Astrocyte (in vitro differentiated cells and primary cell): ENCODE results near the gene TMEM79. TPM values are rescaled to one million over a fixed set of nuclear protein-coding genes. Genes with fewer than 3 reads are reported as not detected.

Source experiments
- DNase-seq: peaks from one replicate; pipeline ENCODE4 v3.0.0-alpha.2; 2010; ENCODE audit warnings: low read depth
- FAIRE-seq: peaks from 2 replicates; lab custom pipeline; 2011; peaks lifted over from hg19 to GRCh38; lab: Jason Lieb, UNC
- H2AFZ ChIP-seq: 2 replicates; pipeline ENCODE4 v1.6.0; 2012; ENCODE audit warnings: low read depth, low read length, inconsistent platforms
- H3K27ac ChIP-seq: 2 replicates; pipeline ENCODE4 v1.5.1; 2011; ENCODE audit warnings: low read depth, low read length, inconsistent platforms
- H3K27me3 ChIP-seq: 2 replicates; pipeline ENCODE4 v1.6.0; 2011; ENCODE audit warnings: low read length, inconsistent platforms; ENCODE audit not compliant: insufficient read depth
- H3K36me3 ChIP-seq: 2 replicates; pipeline ENCODE4 v1.5.1; 2011; ENCODE audit warnings: low read length, inconsistent platforms; ENCODE audit not compliant: insufficient read depth
- H3K4me1 ChIP-seq: 2 replicates; pipeline ENCODE4 v1.5.1; 2011; ENCODE audit warnings: low read length, inconsistent platforms; ENCODE audit not compliant: insufficient read depth
- H3K4me2 ChIP-seq: 2 replicates; pipeline ENCODE4 v1.6.0; 2012; ENCODE audit warnings: low read length, inconsistent platforms
- H3K4me3 ChIP-seq: 2 replicates; pipeline ENCODE4 v1.5.1; 2011; ENCODE audit warnings: low read depth, mild to moderate bottlenecking, low read length, inconsistent platforms; ENCODE audit not compliant: insufficient read depth
- H3K79me2 ChIP-seq: 2 replicates; pipeline ENCODE4 v1.6.0; 2012; ENCODE audit warnings: mild to moderate bottlenecking, low read length, inconsistent platforms; ENCODE audit not compliant: insufficient read depth
- H3K9ac ChIP-seq: 2 replicates; pipeline ENCODE4 v1.6.0; 2012; ENCODE audit warnings: mild to moderate bottlenecking, low read length, inconsistent platforms
- H3K9me3 ChIP-seq: 2 replicates; pipeline ENCODE4 v1.5.1; 2012; ENCODE audit warnings: low read depth, mild to moderate bottlenecking, low read length, inconsistent platforms; ENCODE audit not compliant: insufficient read depth
- H4K20me1 ChIP-seq: 2 replicates; pipeline ENCODE4 v1.6.0; 2012; ENCODE audit warnings: low read length, inconsistent platforms; ENCODE audit not compliant: insufficient read depth
- H3K27ac Mint-ChIP-seq: one replicate; pipeline ENCODE4 v1.8.0; 2021; ENCODE audit warnings: mild to moderate bottlenecking, mixed read lengths; ENCODE audit not compliant: unreplicated experiment
- H3K27me3 Mint-ChIP-seq: one replicate; pipeline ENCODE4 v1.8.0; 2021; ENCODE audit warnings: low read depth, mixed read lengths; ENCODE audit not compliant: unreplicated experiment
- H3K36me3 Mint-ChIP-seq: one replicate; pipeline ENCODE4 v1.8.0; 2021; ENCODE audit warnings: low read depth, mixed read lengths; ENCODE audit not compliant: unreplicated experiment
- H3K4me1 Mint-ChIP-seq: one replicate; pipeline ENCODE4 v1.8.0; 2021; ENCODE audit warnings: low read depth, mixed read lengths; ENCODE audit not compliant: unreplicated experiment
- H3K4me3 Mint-ChIP-seq: one replicate; pipeline ENCODE4 v1.8.0; 2021; ENCODE audit warnings: mild to moderate bottlenecking, moderate library complexity, mixed read lengths; ENCODE audit not compliant: unreplicated experiment
- H3K9me3 Mint-ChIP-seq: one replicate; pipeline ENCODE4 v1.8.0; 2021; ENCODE audit warnings: mild to moderate bottlenecking, mixed read lengths; ENCODE audit not compliant: unreplicated experiment
- CTCF ChIP-seq: IDR thresholded peaks from 2 replicates; pipeline ENCODE4 v1.5.1; 2011; ENCODE audit warnings: low read depth, mild to moderate bottlenecking, inconsistent platforms, low read length, moderate library complexity; ENCODE audit not compliant: insufficient read depth
- EZH2 ChIP-seq: IDR thresholded peaks from 2 replicates; pipeline ENCODE4 v1.6.1; 2012; ENCODE audit warnings: mild to moderate bottlenecking, low read length, inconsistent platforms; ENCODE audit not compliant: insufficient read depth
- total RNA-seq: library from RNA; stranded (reverse); gene quantifications from 2 replicates; pipeline ENCODE4 v1.2.1, GENCODE V29; 2021

The TMEM79 gene
- total RNA-seq, 1 donor from 2014 or later, result 3.0 TPM

GRCh38 chr1:156241311-156241811 lies 42.8 kb upstream of the TMEM79 start:
- Histone ChIP-seq H3K79me2 (no peaks in the 10 kb centered on the region), H3K27me3 (peaks cover 2% of the 10 kb centered on the region), H2AFZ (no peak overlapping the region), H4K20me1 (peaks cover 3% of the 10 kb centered on the region), H3K4me3 (no peak overlapping the region), H3K36me3 (no peaks in the 10 kb centered on the region), H3K4me1 (peaks cover 23% of the 10 kb centered on the region), H3K9me3 (no peaks in the 10 kb centered on the region), H3K27ac (no peak overlapping the region), H3K4me2 (peak overlapping the region; percentile 57), H3K9ac (peak overlapping the region; percentile 45)
- peak; percentile 46 for DNase-seq
- Mint-ChIP-seq H3K27me3 (peaks cover 5% of the 10 kb centered on the region), H3K4me1 (no peaks in the 10 kb centered on the region), H3K36me3 (peaks cover 11% of the 10 kb centered on the region), H3K9me3 (no peaks in the 10 kb centered on the region), H3K4me3 (no peak overlapping the region), H3K27ac (no peak overlapping the region)
- TF ChIP-seq EZH2 (no peak), CTCF (no peak)
- no peak for FAIRE-seq

- Histone ChIP-seq H3K4me1 (peaks cover 23% of the 10 kb centered on the region), H3K79me2 (no peaks in the 10 kb centered on the region), H3K27me3 (peaks cover 2% of the 10 kb centered on the region), H3K4me3 (no peak within 1 kb of the TSS), H2AFZ (no peak within 1 kb of the TSS), H4K20me1 (peaks cover 3% of the 10 kb centered on the region), H3K9me3 (no peaks in the 10 kb centered on the region), H3K9ac (peak within 1 kb of the TSS; percentile 45), H3K27ac (no peak within 1 kb of the TSS), H3K4me2 (peak within 1 kb of the TSS; percentile 57), H3K36me3 (no peaks in the 10 kb centered on the region)
- TF ChIP-seq CTCF, result no peak
- TF ChIP-seq EZH2, result no peak
- H3K9me3 Mint-ChIP-seq, result no peaks in the 10 kb centered on the region
- no peak within 1 kb of the TSS for H3K27ac Mint-ChIP-seq
- H3K36me3 Mint-ChIP-seq, result peaks cover 7% of the 10 kb centered on the region
- H3K4me3 Mint-ChIP-seq, result no peak within 1 kb of the TSS
- H3K27me3 Mint-ChIP-seq, result peaks cover 5% of the 10 kb centered on the region
- FAIRE-seq (no peak), DNase-seq (no peak)
- no peaks in the 10 kb centered on the region for H3K4me1 Mint-ChIP-seq
Measured at GRCh38 chr1:156241926-156242325, 42.2 kb upstream of the TMEM79 start, which contains the start of gene BGLAP. BGLAP (plus strand) TSS chr1:156242184; CDS start chr1:156242232, 48 bp downstream.

GRCh38 chr1:156242738-156243137 lies 41.4 kb upstream of the TMEM79 start:
- Histone ChIP-seq H3K27me3 (peaks cover 2% of the 10 kb centered on the region), H3K4me3 (no peak overlapping the region), H3K9ac (no peak overlapping the region), H3K27ac (no peak overlapping the region), H3K4me2 (no peak overlapping the region), H4K20me1 (peaks cover 3% of the 10 kb centered on the region), H3K79me2 (no peaks in the 10 kb centered on the region), H3K36me3 (no peaks in the 10 kb centered on the region), H3K4me1 (peaks cover 24% of the 10 kb centered on the region), H3K9me3 (no peaks in the 10 kb centered on the region), H2AFZ (no peak overlapping the region)
- Mint-ChIP-seq H3K27ac (no peak overlapping the region), H3K36me3 (peaks cover 7% of the 10 kb centered on the region), H3K4me3 (no peak overlapping the region), H3K4me1 (no peaks in the 10 kb centered on the region), H3K9me3 (no peaks in the 10 kb centered on the region), H3K27me3 (peaks cover 5% of the 10 kb centered on the region)
- DNase-seq, result no peak
- FAIRE-seq, result no peak
- TF ChIP-seq CTCF, result no peak
- TF ChIP-seq EZH2, result no peak
